IPS-NIHi11 (cell line): ENCODE measurements around the gene SH3RF1.
"Not testable (repeated sequence)": the region's sequence is repeated elsewhere in the genome, so short reads cannot be mapped to it uniquely, and the experiment has no call there.

Source experiments
- DNase-seq: peaks from one replicate; pipeline ENCODE4 v3.0.0; 2012; ENCODE audit warnings: mixed read lengths, low spot score

SH3RF1 gene

DNA sequence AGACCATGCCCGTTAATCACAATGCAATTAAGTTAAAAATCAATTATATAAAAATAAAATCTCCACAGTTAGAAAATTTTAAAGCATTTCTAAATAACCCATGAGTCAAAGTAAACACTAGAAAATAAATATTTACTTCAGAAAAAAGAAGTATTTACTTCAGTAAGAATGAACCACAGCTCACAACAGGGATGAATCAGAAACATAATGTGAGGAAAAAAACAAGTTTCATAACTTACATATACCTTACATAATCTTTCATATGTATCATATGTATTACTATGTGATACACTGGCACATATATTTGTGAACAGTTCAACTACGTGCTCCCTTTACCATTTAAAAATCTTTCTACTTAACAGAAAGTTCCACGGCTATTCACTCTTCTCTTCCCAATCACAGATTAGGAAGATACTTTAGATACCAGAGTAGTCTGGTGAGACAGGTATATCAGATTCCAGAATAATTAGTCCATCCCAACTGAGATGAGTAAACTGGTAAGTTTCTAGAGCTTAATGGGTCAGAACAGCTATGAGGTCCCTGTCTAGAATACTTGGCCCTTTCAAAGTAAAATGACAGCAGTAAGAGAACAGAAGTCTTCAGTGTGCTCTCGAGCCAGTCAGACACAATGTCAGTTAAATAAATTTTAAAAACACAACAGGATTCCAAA lies 70.3 kb downstream of the SH3RF1 start:
- no peak for DNase-seq

DNA sequence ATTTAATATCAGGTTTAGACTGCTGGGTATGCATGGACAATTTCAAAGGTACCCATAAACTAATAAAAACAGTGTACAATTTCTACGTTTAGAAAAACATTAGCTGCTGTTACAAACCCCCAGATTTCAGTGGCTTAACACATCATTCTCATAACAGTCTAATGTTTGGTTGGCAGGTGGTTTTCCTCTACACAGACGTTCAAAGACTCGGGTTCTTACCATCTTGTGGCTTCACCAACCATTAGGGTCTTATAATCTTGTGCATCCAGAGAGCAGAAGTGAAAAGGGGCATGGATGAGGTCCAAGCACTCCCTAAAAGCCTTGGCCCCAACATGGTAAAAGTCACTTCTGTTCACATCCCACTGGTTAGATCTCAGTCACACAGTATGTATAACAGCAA lies 71.6 kb downstream of the SH3RF1 start:
- DNase-seq = no peak

GRCh38 chr4:169198167-169198566 lies 72.6 kb downstream of the SH3RF1 start:
- DNase-seq = no peak

DNA sequence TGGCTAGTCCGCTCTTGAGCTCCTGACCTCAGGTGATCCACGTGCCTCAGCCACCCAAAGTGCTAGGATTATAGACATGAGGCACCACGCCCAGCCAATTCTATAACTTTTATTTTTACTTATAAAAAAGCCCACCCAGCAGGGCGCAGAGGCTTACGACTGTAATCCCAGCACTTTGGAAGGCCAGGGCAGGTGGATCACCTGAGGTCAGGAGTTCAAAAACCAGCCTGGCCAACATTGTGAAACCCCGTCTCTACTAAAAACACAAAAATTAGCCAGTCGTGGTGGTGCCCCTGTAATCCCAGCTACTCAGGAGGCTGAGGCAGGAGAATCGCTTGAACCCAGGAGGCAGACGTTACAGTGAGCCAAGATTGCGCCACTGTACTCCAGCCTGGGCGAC lies 73.5 kb downstream of the SH3RF1 start:
- DNase-seq = not testable (repeated sequence)

- DNase-seq = no peak
Observed at GRCh38 chr4:169195032-169195431, 75.7 kb downstream of the SH3RF1 start.

GRCh38 chr4:169189968-169190367 lies 80.8 kb downstream of the SH3RF1 start:
- not testable (repeated sequence) for DNase-seq

DNA sequence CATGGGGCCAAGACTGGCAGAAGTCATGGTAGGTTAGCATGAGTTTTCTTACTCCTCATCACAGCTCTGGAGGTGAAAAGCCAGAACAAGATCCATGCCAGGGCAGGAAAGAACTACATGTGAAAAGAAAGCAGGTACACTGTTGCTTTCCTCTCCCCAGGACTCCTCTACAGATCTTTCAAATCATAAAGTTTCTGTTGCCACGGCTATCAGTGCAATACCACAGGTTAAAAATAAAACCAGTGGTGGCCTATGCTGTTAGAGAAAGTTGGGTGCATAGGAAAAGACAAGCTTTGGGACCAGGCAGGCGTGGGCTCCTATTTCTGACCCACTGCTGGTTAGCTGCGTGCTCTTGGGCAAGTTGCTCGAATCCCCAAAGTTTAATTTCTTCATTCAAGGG lies 81.4 kb downstream of the SH3RF1 start:
- no peak for DNase-seq

- no peak for DNase-seq
Observed at GRCh38 chr4:169188204-169188603, 82.6 kb downstream of the SH3RF1 start.

DNA sequence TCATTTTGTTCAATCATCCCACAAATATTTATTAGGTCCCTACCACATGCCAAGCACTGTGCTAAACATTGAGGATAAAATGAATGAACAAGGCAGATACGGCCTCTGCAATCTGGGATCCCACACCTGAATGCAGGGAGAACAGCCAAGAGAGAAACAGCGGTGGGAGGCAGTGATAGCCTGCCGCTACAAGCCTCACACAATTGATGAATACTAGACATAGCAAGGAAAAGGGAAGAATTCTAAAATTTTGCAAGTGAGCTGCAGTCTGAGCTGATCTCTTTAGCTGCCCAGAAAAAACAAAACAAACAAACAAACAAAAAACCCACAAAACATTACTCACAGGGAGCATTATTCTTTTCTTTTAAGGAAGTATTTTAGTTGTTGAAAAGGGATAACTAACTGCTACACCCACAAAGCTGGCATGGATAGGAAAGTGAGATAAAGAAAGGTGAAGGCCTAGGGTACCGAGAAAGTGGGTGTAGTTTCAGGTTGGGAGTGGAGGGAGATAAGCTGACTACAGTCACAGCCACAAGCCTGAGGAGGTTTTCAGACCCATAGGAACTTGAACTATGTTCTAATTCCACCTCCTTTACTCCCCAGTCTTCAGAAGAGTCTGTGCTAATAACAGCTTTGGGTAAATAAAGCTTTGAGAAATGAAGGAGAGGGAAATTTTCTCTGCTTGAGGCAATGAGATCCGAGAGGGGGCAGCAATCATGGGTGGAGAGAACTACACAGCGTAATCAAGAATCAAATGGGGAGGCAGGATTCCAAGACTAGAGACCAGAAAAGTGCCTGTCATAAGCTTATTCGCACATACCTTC lies 85.4 kb downstream of the SH3RF1 start:
- DNase-seq = no peak

DNA sequence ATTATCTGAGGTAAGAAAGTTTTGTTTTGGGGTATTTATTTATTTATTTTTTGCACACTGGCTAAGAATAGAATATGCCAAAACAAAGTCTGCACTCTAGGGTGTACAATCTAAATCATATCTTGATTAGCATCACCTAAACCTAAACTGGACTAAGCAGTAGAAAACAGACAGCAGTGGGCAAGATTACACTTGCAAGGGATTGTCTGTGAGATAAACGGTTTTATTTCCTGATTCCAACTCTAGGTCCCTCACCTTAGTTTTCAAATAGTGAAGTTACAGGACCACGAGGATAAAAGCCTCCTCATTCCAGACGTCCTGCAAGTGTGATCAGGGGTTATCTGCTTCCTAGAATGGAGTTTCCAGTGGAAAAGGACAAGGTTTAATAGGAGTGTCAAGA lies 86.1 kb downstream of the SH3RF1 start:
- DNase-seq = no peak

DNA sequence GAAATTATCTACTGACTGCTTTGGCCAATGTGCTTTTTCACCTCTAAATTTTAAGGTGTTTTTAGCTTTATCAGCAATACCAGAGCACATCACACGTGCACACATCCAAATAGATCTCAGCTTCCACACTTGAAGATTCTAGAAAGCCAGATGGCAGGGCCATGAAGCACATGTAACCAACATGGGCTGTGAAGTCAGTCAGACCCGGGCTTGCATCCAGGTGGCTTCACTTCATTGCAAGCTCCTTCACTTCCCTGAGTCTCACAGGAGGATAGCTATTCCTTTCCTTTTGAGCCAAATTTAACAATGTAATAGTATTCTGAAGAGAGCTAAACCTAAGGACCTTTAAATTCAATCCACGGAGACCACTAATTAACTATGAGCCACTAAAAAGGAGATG lies 86.5 kb downstream of the SH3RF1 start:
- no peak for DNase-seq

GRCh38 chr4:169183581-169183980 lies 87.2 kb downstream of the SH3RF1 start:
- no peak for DNase-seq

DNA sequence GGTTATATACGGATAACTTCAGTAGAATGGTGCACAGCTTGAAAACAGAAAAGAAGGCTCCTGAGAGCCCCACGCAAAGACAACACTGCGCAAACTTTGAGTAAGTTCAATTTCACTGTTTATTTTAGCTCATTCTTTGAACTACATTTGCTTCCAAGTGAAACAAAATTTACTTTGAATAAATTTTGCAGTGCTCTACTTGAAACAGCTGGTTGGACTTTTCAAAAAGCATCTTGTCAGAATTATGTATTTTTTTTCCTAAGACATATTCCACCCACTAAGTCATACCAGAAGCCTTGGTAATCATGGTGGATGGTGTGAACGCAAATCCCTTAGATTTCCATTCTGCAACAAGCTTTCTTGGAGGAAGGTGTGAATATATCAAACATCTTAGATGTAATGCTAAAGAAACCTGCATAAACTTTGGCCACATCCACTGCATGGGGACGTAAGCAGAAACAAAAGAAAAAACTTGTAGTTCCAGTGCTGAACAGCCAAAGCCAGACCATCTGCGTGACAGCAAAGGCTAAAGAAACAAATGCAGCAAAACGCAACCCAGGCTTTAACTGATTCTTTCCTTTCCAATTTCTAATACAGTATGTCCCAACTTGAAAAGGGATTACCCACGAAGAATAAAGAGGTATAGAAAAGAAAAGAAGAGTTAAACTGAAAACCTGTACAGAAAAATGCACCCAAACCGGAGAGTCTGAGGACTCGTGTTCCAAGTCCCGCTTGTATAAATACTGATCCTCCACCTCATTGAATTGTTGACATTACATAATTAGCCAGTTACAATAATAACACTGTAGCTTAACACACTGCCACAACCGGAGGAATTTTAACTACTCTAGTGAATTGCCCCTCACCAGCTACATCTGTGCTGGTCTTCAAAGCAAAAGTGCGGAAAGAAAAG lies 90.9 kb downstream of the SH3RF1 start:
- DNase-seq = no peak

DNA sequence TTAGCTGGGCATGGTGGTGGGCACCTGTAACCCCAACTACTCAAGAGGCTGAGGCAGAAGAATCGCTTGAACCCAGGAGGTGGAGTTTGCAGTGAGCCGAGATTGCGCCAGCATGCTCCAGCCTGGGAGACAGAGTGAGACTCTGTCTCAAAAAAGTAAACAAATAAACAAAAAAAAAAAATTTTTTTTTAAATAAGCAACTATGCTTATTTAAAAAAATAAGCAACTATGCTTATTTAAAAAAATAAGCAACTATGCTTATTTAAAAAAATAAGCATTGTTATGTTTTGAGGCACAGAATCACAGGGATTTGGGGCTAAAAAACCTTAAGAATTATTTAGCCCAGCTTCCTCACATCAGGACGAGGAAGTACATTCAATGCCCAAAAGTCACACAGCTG lies 92.7 kb downstream of the SH3RF1 start:
- DNase-seq = not testable (repeated sequence)

DNA sequence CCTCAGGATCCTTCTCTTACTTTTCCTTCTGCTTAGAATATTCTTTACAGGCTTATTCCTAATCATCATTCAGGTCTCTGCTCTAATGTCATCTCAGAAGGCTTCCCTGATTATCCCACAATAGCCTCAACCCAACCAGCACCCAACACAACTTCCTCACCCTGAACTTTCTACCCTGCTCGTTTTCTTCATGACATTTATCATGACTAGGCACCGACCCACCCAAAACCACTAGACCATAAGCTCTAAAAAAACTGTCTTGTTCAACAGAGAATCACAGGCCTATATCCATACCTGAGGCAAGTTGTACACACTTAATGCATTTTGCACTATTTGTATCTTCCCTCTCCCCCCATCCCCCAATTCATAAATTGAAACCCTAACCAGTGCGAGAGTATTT lies 95.3 kb downstream of the SH3RF1 start:
- DNase-seq = no peak

- DNase-seq = no peak
Observed at GRCh38 chr4:169175035-169175434, 95.7 kb downstream of the SH3RF1 start.

DNA sequence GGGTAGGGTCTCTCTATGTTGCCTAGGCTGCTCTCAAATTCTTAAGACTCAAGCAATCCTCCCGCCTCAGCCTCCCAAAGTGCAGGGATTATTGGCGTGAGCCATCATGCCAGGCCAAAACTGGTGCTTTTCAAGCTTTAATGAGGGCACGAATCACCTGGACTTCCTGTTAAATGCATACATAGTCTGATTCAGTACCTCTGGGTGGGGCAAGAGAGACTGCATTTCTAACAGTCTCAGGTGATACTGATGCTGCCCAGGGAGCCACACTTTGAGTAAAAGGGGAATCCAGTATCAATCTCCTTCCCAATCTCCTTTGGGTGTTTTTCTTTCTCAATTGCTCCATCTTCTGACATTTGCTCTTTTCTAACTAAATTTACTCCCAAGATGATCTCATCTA lies 96.5 kb downstream of the SH3RF1 start:
- no peak for DNase-seq

- no peak for DNase-seq
Observed at GRCh38 chr4:169167957-169168858, 102.5 kb downstream of the SH3RF1 start.

DNA sequence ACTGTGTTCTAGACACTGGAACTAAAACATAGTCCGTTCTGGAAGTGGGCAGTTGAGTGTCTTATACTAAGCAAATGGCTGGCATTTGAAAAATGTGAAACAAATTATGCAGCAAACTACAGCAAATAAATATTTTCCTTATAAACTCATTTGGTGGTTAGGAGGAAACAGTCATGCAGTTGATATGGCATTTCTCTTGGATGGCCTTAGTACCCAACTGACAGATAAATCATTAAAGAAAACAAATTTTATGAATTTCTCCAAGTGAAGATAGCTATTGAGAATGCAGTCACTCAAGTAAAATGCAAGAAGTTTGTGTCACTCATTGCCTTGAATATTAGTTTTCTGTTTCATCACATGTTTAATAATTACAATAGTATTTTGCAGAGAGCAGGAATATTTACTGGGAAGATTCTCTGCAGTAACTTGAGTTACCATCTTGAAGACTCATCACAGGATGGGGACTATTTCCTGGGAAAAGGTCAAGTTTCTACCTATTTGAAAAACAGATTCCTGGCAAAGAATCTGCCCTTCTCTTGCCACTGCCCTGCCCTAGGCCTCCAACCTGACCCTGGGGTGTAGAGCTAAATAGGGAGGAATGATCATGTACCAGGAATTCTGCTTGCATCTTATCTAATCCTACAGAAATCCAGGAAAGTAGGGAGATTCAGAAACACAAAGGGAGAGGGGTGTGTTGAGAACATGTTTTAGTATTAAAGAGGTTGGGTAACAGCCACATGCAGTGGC lies 105.9 kb downstream of the SH3RF1 start:
- DNase-seq = no peak

DNA sequence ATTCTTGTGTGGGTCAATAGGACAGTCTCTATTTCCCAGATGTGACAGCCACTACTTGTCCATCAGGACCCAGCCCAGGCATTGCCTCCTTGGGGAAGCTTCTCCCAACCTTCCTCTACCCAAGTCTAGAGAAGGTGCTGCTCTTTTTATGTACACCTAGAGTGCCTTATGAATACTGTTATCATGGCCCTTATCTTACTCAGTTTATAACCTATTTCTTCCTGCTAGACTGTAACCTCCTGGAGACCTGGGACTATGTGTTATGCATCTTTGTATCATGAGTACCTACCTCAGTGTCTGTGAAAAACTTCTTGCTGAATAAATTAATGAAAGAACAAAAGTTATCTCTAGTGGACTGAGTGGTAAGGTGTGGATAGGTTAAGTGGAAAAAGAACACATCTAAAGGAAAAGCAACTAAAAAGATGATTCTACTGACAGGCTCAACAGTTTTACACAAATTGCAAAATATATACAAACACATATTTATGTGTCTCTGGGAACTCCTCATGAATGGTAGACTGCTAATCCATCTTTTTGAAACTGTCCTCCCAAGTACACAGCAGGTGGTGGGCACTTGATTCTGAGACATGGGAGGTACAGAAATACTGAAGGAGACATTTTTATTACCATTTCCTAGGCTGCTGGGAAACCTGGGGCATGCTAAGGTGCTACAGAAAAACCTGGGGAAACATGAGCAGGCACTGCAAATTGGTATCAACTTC lies 106.6 kb downstream of the SH3RF1 start:
- DNase-seq = no peak
